Natural killer cell (primary cell): ENCODE data around the gene CCDC157. TPM values are rescaled to one million over a fixed set of nuclear protein-coding genes. Genes with fewer than 3 reads are reported as not detected.

ENCODE experiments used
- ATAC-seq, 3 donors: fragments of 150-1000 bp in 2 of 3; fragments of 200-7000 bp in 1 of 3; cut with Tn5 transposase; 1 replicate in 1 of 3; 2 replicates in 2 of 3; pipeline ENCODE4 v1.10.0; 2021; ENCODE audit warnings: mild to moderate bottlenecking in 2 of 3, moderate library complexity in 2 of 3
- DNase-seq, 2 donors: peaks; one replicate each; pipeline versions ENCODE4 v3.0.0 to v3.0.0-alpha.2; 2013 to 2021; ENCODE audit warnings: mixed read lengths in 1 of 2
- H3K27ac ChIP-seq: one replicate; pipeline ENCODE4 v1.5.1; 2013; ENCODE audit warnings: mild to moderate bottlenecking, low read length
- H3K27me3 ChIP-seq: one replicate; pipeline ENCODE4 v1.6.1; 2013; ENCODE audit warnings: low read length; ENCODE audit not compliant: control insufficient read depth, insufficient read depth
- H3K36me3 ChIP-seq: one replicate; pipeline ENCODE4 v1.6.1; 2013; ENCODE audit warnings: low read length; ENCODE audit not compliant: control insufficient read depth, insufficient read depth
- H3K4me1 ChIP-seq: one replicate; pipeline ENCODE4 v1.6.1; 2013; ENCODE audit warnings: low read length; ENCODE audit not compliant: control insufficient read depth, insufficient read depth
- H3K4me3 ChIP-seq: one replicate; pipeline ENCODE4 v1.5.1; 2013; ENCODE audit warnings: low read length
- H3K9me3 ChIP-seq: one replicate; pipeline ENCODE4 v1.6.1; 2013; ENCODE audit warnings: low read length; ENCODE audit not compliant: control insufficient read depth, insufficient read depth
- H3K27ac Mint-ChIP-seq, 2 donors: one replicate each; pipeline ENCODE4 v1.8.0; 2022; ENCODE audit warnings: mild to moderate bottlenecking in 2 of 2, mixed read lengths in 2 of 2, moderate library complexity in 1 of 2
- H3K27me3 Mint-ChIP-seq, 2 donors: one replicate each; pipeline ENCODE4 v1.8.0; 2022; ENCODE audit warnings: low read depth in 2 of 2, mixed read lengths in 2 of 2
- H3K36me3 Mint-ChIP-seq: one replicate; pipeline ENCODE4 v1.8.0; 2022; ENCODE audit warnings: mixed read lengths
- H3K4me1 Mint-ChIP-seq, 2 donors: one replicate each; pipeline ENCODE4 v1.8.0; 2022; ENCODE audit warnings: mixed read lengths in 2 of 2
- H3K4me3 Mint-ChIP-seq: one replicate; pipeline ENCODE4 v1.8.0; 2022; ENCODE audit warnings: mild to moderate bottlenecking, moderate library complexity, mixed read lengths
- H3K9me3 Mint-ChIP-seq, 2 donors: one replicate each; pipeline ENCODE4 v1.8.0; 2022; ENCODE audit warnings: mixed read lengths in 2 of 2
- WGBS: methylation state at CpG from one replicate; pipeline ENCODE4 v1.1.7; 2013; ENCODE audit warnings: missing lambda C conversion rate; ENCODE audit not compliant: insufficient coverage; 5-methylcytosine and 5-hydroxymethylcytosine counted together
- intact Hi-C: fragments of 100-400 bp; cut with micrococcal nuclease; formaldehyde crosslinking; loops from one replicate; pipeline ENCODE4 v1.14.2; 2022
- total RNA-seq, 4 donors: library from RNA; stranded (reverse); fragments of 120-200 nt in 1 of 4; gene quantifications; one replicate each; pipeline versions ENCODE4 v1.2.3 to v1.2.4, GENCODE V29; 2013 to 2022
- TF ChIP-seq, protein P1 (sequence below): fragments of 200-600 bp; IDR thresholded peaks from one replicate; pipeline ENCODE4 v1.8.0; 2022; ENCODE audit warnings: antibody characterized with exemption

CCDC157 gene
- total RNA-seq, 3 donors from 2014 or later (not counting 1 experiment from before 2014, with no cell fraction given) = 7.7 to 9.7 (median 8.4) TPM

DNA sequence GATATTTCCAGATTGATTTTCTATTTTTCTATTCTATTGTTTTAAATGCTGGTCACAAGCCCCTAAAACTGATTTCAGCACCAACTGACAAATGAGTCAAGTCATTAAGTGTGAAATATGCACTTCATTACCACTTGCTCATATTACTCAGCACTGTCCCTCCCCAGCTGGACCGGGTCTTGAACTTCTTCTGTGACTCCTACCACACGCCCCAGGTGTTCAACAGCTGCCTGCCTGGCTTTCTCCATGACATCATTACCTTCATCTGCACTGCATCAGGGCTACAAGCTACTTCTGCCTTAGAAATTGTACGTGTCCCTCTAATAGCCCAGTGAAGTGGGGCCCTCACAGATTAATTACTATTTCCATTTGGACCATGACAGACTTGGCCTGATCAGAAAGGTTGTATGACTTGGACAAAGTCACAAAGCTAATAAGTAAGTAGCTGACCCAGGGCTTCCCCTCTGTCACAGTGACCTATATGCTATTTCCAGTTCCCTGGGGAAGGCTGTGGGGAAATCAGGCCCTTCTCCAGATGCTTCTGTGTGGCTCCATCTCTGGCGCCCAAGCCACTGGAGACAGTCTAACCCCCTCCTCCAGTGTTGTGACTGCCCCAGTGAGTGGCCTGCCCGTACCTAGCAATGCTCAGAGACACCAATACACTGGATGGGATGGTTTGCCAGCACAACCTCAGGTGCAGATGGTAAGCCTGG is 48.1 kb upstream of the CCDC157 start:
- Histone ChIP-seq H3K27ac (peak overlapping the region; percentile 71), H3K4me3 (no peak overlapping the region), H3K9me3 (no peaks in the 10 kb centered on the region), H3K4me1 (peaks cover 96% of the 10 kb centered on the region), H3K36me3 (no peaks in the 10 kb centered on the region), H3K27me3 (no peaks in the 10 kb centered on the region)
- Mint-ChIP-seq H3K4me3 (peak overlapping the region; percentile 65), H3K27ac (peak overlapping the region; percentile 87 to 95), H3K9me3 (no peaks in the 10 kb centered on the region), H3K27me3 (no peaks in the 10 kb centered on the region), H3K36me3 (no peaks in the 10 kb centered on the region), H3K4me1 (peaks cover 87 to 98% of the 10 kb centered on the region in 2 donors)
- intact Hi-C loops = loop anchor here (5.0 kb wide), 1 partner anchor 44 kb away; no protein-coding TSS in a partner anchor
- TF ChIP-seq, protein P1, sequence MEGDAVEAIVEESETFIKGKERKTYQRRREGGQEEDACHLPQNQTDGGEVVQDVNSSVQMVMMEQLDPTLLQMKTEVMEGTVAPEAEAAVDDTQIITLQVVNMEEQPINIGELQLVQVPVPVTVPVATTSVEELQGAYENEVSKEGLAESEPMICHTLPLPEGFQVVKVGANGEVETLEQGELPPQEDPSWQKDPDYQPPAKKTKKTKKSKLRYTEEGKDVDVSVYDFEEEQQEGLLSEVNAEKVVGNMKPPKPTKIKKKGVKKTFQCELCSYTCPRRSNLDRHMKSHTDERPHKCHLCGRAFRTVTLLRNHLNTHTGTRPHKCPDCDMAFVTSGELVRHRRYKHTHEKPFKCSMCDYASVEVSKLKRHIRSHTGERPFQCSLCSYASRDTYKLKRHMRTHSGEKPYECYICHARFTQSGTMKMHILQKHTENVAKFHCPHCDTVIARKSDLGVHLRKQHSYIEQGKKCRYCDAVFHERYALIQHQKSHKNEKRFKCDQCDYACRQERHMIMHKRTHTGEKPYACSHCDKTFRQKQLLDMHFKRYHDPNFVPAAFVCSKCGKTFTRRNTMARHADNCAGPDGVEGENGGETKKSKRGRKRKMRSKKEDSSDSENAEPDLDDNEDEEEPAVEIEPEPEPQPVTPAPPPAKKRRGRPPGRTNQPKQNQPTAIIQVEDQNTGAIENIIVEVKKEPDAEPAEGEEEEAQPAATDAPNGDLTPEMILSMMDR = no peak
- DNase-seq = peak in 1 of 2 donors; percentile 44
- WGBS = 65% methylated on average over 5 of the region's 5 CpGs
- no peak for ATAC-seq

GRCh38 chr22:30309951-30310741 is 46.7 kb upstream of the CCDC157 start:
- Mint-ChIP-seq H3K4me3 (peak overlapping the region; percentile 43), H3K4me1 (peaks cover 89 to 98% of the 10 kb centered on the region in 2 donors), H3K9me3 (no peaks in the 10 kb centered on the region), H3K36me3 (no peaks in the 10 kb centered on the region), H3K27me3 (no peaks in the 10 kb centered on the region), H3K27ac (peak overlapping the region; percentile 87 to 95)
- Histone ChIP-seq H3K4me1 (peaks cover 96% of the 10 kb centered on the region), H3K9me3 (no peaks in the 10 kb centered on the region), H3K27ac (peak overlapping the region; percentile 30), H3K27me3 (no peaks in the 10 kb centered on the region), H3K36me3 (no peaks in the 10 kb centered on the region), H3K4me3 (no peak overlapping the region)
- DNase-seq = peak in 1 of 2 donors; percentile 69
- TF ChIP-seq, protein P1 = no peak
- intact Hi-C loops = loop anchor here (5.0 kb wide), 1 partner anchor 42 kb away; no protein-coding TSS in a partner anchor
- WGBS = 59% methylated on average over 6 of the region's 7 CpGs
- ATAC-seq = peak in 1 of 3 donors; percentile 20

- 87% methylated on average over 6 of the region's 8 CpGs for WGBS
Observed at GRCh38 chr22:30310881-30311771, 45.7 kb upstream of the CCDC157 start.

More at GRCh38 chr22:30310881-30311771, 45.7 kb upstream of the CCDC157 start:
- Mint-ChIP-seq H3K4me1 (peaks cover 89 to 98% of the 10 kb centered on the region in 2 donors), H3K9me3 (no peaks in the 10 kb centered on the region), H3K4me3 (no peak overlapping the region), H3K36me3 (no peaks in the 10 kb centered on the region), H3K27me3 (no peaks in the 10 kb centered on the region), H3K27ac (peak overlapping the region; percentile 87 to 95)
- intact Hi-C loops = no loop called here
- ATAC-seq (no peak), DNase-seq (no peak)
- no peaks in the 10 kb centered on the region for H3K27me3 ChIP-seq
- no peaks in the 10 kb centered on the region for H3K36me3 ChIP-seq
- no peak overlapping the region for H3K4me3 ChIP-seq
- H3K27ac ChIP-seq = peak overlapping the region; percentile 30
- TF ChIP-seq, protein P1 = no peak
- peaks cover 96% of the 10 kb centered on the region for H3K4me1 ChIP-seq
- H3K9me3 ChIP-seq = no peaks in the 10 kb centered on the region
